NAMALWA (cell line): ENCODE data around the gene HHLA2.

ENCODE experiments used
- DNase-seq: peaks from one replicate; pipeline ENCODE4 v3.0.0-alpha.2; 2015; ENCODE audit warnings: low spot score

HHLA2 gene

GRCh38 chr3:108300103-108300849, 3.9 kb downstream of the HHLA2 start:
- no peak for DNase-seq

DNA sequence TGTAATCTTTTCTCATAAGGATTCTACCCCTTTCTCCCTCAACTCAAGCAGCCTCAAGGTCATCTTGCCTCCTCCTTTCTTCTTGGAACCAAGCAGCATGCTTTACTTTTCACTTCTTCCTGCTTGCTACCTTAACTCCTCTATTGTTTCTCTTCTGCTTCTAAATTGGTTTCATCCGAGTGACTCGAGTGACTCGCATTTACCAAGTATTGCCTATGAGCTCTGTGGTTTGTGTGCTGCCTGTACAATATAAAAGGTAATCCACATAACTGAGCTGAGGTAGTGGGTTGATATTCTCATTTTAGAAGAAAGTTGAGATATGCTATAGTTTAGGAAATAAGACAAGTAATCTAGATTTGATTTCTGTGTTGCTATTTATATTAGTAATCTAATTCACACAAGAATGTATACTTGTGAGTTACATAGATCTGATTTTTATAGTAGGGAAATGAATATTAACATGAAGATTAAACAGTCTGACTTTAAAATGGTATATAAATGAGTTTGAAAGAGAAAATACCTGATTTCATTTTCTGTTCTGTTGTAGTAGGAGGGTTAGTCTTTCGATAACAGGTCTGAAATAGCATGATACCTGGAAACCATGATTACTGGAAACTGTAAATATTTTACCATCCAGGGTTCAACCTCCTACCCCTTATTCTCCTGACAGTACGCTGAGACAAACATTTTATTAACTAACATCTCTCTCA, 5.5 kb downstream of the HHLA2 start:
- DNase-seq: no peak

DNA sequence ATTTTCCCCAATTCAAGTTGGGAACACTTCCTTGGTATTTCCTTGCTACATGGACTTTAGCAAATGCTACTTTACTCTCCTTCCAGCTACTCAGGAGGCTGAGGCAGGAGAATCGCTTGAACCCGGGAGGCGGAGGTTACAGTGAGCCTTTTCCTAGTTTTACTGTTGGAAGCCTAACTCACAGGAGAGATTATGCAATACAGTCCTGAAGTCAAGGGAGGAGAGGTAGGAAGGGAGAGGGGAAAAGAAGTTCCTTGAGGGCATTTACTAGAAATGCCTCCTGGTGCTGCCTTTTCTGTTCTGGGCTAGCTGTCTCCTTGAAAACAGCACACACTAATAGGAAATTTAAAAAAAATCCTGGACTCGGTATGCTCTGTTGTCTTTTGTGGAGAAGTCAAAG, 6.2 kb downstream of the HHLA2 start:
- no peak for DNase-seq

GRCh38 chr3:108305484-108306172, 9.3 kb downstream of the HHLA2 start:
- DNase-seq: no peak

DNA sequence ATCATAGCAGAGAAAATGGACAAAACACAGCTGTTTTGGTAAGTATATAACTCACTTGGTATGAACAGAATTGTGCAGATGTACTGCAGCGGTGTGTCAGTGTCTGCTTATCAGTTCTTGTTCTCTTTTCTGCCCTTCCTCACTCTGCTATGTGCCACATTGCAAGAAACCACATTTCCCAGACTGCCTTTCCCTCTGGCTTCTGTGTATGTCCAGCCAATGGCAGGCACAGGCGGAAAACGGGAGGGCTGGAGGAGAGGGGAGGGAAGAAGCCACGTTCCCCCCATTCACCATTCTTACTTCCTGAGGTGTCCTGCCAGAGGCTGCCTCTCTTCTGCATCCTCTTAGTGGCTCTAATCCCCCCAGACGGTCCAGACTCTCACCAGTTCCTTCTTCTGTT, 15.4 kb downstream of the HHLA2 start:
- no peak for DNase-seq

DNA sequence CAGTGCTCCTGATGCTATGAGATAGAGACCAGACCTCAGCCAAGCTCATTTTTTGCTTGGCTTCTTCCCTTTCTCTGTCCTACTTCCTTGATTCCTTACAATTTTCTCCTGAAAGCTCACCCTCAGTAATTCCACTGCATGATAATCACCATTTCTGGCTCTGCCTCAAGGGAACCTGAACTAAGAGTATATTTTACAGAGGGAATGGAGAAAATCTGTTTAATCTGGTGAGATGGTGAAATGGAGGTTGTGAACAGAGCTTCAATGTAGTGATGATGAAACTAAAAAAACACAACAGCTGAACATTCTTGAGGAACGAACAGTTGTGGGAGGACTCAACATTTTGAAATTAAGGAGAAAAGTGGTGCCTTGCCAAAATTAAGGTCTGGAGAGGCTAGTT, 16.3 kb downstream of the HHLA2 start:
- no peak for DNase-seq

DNA sequence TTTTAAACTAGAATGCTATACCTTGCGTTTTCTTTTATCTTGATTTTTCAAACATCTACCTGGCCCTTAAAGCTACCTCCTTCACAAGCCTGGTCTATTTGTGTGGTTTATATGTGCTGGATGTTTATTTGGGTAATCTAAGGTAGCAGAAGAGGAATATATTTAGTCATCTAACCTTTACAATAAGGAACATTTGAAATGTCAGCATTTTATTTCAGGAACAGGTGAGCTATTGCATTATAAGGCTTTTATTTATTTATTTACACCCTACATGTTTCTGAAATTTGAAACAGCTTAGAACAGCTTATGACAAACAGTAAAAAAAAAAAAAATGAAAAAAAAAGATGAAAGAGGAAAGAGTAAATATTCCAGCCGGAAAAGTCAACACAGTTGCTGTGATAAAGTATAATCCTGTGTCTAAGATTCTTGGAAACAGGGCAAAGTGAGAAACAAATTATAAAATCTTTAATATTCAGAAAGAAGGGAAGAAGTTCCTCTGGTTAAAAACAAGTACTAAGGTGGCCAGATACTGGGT, 19.5 kb downstream of the HHLA2 start:
- DNase-seq: no peak

DNA sequence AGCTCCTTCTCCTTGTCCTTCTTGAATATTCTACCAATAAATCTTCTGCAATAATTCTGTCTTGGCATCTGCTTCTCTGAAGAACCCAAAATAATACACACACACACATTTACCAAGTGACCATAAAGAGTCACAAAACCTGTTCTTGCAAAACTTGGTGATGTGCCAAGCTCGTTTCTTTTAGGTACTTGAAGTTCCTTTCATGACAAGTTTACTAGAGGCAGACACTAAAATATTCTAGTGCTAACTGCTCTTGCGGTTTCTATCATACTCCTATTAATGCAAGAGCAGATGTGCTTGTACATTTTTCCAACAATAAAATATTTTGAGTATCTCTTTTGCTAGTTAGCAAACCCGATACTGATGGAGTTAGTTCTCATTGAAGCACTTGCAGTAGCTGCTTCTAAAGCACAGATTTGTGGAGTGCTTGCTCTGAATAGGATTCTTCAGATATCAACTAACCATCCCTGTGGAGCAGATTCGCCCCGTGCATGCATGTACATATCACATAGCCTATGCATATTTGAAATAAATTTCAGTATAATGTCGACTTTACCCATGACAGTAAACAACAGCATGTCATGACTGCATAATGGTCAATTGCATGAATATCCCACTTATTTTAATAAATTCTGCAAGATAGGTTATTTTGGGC, 23.2 kb downstream of the HHLA2 start:
- no peak for DNase-seq

DNA sequence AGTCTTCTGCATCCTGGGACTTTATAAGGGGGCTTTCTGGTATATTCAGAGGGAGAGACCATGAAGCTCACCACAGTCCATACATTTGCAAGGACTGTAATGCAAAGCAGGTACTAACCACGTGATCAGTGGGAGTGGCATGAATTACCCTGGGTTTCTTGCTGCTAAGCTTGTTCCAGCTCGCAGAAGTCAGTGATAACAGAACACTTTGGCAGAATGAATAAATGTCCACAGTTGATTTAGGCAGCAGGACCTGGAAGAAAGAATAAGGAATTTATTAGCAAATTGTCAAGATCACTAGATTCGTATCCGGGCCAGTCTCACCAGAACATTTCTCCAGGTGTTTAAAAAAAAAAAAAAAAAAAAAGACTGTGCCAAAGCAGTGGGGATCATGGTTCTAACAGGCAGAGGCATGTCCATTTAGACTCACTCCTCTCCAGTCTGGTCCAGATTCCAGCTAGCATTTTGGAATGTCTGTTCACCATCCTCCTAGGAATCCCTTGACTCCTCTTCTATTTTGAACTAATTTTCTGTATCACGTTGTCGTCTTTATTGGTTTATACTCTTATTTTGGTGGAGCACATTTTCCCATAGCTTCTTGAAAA, 24.5 kb downstream of the HHLA2 start:
- DNase-seq: no peak

DNA sequence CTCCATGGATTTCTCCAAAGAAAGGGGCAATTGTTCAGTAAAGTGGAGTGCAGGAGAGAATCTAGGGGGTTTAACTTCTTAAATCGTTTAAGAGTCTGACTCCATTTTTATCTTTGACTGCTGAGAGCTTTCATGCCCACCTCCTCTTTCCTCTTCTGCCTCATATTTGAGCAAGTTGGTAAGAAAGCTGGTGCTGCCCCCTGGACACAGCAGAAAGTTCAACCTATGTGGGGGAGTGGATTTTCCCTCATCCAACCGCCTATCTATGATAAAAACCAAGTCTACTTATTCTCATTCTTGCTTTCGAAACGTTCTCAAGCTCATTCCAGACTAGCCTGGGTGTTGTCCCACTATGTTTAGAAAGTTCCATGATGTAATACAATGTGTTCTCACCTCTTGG, 26.0 kb downstream of the HHLA2 start:
- DNase-seq: peak; percentile 19

DNA sequence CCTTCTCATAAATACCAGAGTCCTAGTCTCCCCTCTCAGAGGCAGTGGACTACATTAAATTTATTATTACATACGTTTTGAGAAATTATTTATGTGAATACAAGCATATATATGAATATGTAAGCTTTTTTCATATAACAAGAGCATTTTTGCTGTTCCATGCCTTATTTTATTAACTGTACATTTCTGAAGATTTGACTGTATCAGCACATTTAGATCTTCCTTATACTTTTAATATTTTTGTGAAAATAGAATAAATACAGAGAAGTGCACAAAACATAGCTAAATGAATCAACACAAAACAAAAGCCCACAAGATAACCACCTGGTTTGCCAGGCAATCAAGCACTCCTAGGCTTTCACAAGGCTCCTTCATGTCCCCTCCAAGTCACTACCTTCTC, 27.8 kb downstream of the HHLA2 start:
- DNase-seq: no peak

DNA sequence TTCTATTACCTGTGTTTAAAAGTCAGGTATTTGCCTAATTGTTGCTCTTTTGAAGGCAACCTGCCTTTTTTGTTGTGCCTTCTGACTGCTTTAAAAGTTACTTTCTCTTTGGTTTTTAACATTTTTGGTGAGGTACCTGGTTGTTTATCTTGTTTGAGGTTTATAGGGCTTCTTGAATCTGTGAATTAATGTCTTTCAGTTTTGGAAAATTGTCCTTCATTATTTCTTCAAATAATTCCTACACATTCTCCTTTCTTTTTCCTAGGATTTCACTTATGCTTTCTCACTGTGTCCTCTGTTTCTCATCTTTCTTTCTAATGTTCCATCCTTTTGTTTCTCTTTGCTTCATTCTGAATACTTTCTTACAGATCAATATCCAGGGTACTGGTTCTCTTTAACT, 30.8 kb downstream of the HHLA2 start:
- no peak for DNase-seq

DNA sequence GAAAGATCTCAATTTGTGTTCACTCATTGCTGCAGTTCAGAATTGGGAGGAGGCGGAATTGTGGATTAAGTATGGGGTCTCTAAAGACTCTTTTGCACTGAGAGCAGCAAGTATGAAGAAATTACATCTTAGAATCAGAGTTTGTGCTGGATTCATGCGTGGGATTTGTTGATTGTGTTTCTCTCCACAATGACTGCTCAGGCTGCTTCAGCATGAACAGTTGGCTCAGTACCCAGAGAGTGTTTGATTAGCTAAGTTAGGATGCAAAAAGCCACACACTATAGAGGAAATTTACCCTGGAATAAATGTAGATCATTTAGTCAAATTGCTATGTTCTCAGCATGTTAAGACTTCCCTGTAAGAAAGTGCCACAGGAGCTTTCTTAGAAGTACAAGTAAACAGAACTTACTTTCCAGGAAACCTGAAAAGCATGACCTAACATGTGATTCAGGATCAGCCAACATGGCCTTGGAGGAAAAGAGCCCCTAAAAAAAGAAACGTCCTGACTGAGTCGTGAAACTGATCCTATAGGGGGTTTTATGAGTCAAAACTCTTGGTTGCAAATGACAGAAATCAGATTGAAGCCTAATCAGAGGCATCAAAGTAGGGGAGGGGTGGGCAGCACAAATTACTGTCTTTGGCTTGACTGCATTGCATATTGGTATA, 32.6 kb downstream of the HHLA2 start:
- no peak for DNase-seq

DNA sequence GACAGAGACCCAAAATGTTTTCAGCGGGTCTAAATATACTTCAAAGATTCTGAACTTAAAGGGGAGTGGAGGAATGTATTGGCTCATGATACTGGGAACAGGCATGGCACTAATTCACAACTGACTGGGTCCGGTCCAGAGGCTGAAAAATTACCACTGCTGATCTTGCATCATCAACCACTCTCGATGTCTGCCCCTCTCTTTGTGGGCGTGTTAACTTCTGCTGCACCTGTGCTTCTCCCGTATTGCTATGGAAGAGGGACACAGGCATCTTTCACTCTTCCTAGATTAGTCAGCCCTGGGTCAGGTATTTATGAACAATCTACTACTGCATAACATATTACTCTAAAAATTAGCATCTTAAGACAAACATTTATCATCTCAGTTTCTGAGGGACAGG, 33.2 kb downstream of the HHLA2 start:
- no peak for DNase-seq

- no peak for DNase-seq
Measured at GRCh38 chr3:108329947-108330346, 33.6 kb downstream of the HHLA2 start.

GRCh38 chr3:108331792-108332191, 35.4 kb downstream of the HHLA2 start:
- DNase-seq: no peak

DNA sequence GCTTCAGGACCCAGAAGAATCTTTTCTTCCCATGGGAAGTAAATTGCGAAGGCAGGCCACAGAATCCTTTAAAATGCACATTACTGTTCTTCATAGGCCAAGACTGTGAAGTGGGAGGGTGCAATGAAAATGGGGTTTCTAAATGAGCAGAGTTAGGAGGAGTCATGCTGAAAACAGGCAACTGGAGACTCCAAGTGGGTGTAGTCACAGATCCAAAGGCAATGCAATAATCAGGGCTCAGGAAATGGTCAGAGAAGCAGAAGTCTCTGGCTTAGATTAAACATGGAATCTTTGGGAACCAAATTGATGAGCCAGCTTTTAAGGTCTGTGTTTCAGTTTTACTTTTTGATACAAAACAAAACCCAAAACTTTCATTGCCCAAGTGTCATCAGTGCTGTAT, 37.6 kb downstream of the HHLA2 start:
- no peak for DNase-seq

GRCh38 chr3:108334701-108335100, 38.4 kb downstream of the HHLA2 start:
- no peak for DNase-seq

DNA sequence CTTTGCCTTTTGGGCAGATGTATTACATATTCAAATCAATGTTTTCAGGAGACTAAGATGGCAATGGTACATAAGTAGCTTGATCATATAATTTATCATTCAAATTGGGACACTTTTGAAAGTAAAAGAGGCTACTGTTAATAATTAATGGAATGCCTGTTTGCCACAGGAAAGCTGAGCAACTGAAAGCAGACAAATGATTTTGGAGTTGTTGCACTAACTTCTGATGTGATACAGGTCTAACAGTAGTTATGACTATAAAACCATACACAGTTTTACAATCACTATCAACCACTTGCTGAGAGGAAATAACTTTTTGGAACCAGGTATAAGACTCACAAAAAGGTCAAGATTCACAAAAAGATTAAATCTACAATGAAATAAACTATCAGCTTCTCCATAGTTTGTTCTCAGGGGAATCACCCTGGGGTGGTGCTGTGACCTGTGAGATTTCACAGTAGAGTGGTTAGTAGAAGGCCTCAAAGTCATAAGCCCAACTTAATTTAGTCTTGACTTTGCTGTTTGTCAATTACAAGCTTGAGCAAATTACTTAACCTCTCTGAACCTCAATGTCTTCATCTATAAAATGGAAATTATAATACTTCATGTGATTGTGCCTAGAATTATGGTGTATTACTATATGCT, 42.7 kb downstream of the HHLA2 start:
- DNase-seq: no peak

GRCh38 chr3:108341911-108342310, 45.6 kb downstream of the HHLA2 start:
- no peak for DNase-seq
